ENCODE results near the gene FHOD3. TPM values are rescaled to one million over a fixed set of nuclear protein-coding genes. Genes with fewer than 3 reads are reported as not detected.
"Not testable (repeated sequence)": the region's sequence is repeated elsewhere in the genome, so short reads cannot be mapped to it uniquely, and the experiment has no call there.

FHOD3 gene
- total RNA-seq, 1 donor from 2014 or later, result not detected

DNA sequence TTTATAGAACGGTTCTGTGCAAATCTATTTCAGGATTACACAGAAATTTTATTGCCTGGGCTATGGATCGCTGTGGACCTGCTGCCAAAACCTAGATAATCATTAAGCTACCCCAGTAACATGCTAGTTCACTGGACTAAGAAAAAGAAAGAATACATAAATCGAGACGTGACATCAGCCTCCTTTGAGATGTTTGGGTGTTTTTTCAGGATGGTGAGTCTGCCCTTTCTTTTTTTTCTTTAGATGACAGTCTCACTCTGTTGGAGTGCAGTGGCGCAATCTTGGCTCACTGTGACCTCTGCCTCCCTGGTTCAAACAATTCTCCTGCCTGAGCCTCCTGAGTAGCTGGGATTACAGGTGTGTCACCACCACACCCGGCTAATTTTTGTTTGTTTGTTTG, 52.0 kb downstream of the FHOD3 start:
- no peaks in the 10 kb centered on the region for H3K36me3 Mint-ChIP-seq (ENCODE audit: low read depth)
- no peaks in the 10 kb centered on the region for H3K9me3 Mint-ChIP-seq
- H3K27me3 Mint-ChIP-seq (ENCODE audit: low read depth), result peaks cover 4% of the 10 kb centered on the region
- no peak overlapping the region for H3K27ac Mint-ChIP-seq
- no peak for DNase-seq (ENCODE audit: low spot score)
- intact Hi-C loops (cut with micrococcal nuclease), result no loop called here
- H3K4me1 Mint-ChIP-seq (ENCODE audit: low read depth), result no peaks in the 10 kb centered on the region
- no peak overlapping the region for H3K4me3 Mint-ChIP-seq (ENCODE audit: low read depth)

DNA sequence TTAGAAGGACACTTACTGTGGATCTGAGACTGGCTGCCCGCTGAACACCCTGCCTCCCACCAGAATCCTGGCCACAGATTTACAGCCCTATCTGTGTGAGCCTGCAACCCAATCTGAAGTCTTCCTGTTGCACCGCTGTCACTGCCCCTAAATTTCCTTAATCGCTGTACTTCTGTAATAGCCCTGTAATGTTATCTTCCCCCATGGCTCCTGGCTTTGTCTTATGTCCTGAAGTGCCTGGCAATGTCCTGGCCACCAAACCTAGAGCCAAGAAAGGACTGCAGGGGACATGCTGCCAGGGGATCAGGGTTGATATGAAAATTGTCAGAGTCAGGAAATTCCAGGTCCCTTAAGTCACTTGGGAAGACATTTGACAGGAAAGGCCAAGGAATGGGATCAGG, 52.7 kb downstream of the FHOD3 start:
- no peaks in the 10 kb centered on the region for H3K9me3 Mint-ChIP-seq
- no peak overlapping the region for H3K4me3 Mint-ChIP-seq (ENCODE audit: low read depth)
- H3K27me3 Mint-ChIP-seq (ENCODE audit: low read depth), result peaks cover 4% of the 10 kb centered on the region
- DNase-seq (ENCODE audit: low spot score), result no peak
- intact Hi-C loops (cut with micrococcal nuclease), result no loop called here
- H3K36me3 Mint-ChIP-seq (ENCODE audit: low read depth), result no peaks in the 10 kb centered on the region
- no peak overlapping the region for H3K27ac Mint-ChIP-seq
- no peaks in the 10 kb centered on the region for H3K4me1 Mint-ChIP-seq (ENCODE audit: low read depth)

DNA sequence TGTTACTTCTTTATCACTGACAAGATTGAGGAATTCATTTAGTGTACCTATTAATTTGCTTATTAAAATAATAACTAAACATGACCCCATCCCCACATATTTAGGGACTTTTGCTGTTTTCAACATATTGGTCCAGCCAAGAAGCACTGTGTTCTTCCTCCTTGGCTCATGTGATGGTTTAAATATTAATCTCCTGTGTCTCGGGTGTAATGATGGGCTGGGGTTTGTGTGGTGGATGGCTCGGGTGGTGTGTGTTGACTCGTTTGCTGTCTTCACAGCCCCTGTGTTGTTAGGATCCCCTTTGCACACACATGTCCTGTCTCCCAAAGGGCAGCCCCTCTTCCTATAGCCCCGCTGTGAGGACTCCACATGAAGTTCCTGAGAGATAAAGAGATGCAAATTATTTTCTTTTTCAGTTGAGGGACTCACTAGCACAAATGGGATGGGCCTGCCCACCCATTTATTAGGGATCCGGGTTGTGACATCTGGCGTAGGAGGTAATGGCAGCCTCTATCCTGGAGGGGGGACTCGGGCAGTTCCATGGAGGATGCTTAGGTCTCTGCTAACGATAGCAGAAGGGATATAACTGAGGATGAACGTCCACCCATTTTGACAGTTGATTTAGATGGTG, 53.4 kb downstream of the FHOD3 start:
- Mint-ChIP-seq H3K27ac (no peak overlapping the region), H3K4me1 (ENCODE audit: low read depth) (no peaks in the 10 kb centered on the region), H3K27me3 (ENCODE audit: low read depth) (peaks cover 4% of the 10 kb centered on the region), H3K9me3 (no peaks in the 10 kb centered on the region), H3K4me3 (ENCODE audit: low read depth) (no peak overlapping the region), H3K36me3 (ENCODE audit: low read depth) (no peaks in the 10 kb centered on the region)
- DNase-seq (ENCODE audit: low spot score), result no peak
- intact Hi-C loops (cut with micrococcal nuclease), result no loop called here

DNA sequence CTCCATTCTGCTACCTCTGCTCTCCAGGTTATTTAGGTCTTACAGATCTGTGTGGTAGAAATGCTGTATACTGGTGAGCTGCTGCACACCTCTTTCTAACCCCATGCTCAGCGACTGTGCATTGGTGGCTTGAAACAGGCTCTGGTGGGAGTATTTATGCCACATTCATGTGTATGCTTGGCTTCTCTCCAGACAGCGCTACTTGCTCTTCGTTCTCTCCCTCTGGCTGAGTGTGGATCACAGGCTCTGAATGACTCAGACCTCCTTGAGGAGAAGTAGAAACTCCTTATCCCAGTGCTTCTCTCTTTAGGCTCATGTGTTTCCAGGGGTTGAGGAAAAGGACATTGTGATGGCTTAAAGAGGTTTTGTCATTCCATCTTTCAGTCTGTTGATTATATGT, 54.9 kb downstream of the FHOD3 start:
- intact Hi-C loops (cut with micrococcal nuclease), result no loop called here
- H3K4me3 Mint-ChIP-seq (ENCODE audit: low read depth), result no peak overlapping the region
- H3K36me3 Mint-ChIP-seq (ENCODE audit: low read depth), result no peaks in the 10 kb centered on the region
- no peaks in the 10 kb centered on the region for H3K9me3 Mint-ChIP-seq
- H3K27me3 Mint-ChIP-seq (ENCODE audit: low read depth), result peaks cover 2% of the 10 kb centered on the region
- H3K27ac Mint-ChIP-seq, result no peak overlapping the region
- DNase-seq (ENCODE audit: low spot score), result no peak
- no peaks in the 10 kb centered on the region for H3K4me1 Mint-ChIP-seq (ENCODE audit: low read depth)

DNA sequence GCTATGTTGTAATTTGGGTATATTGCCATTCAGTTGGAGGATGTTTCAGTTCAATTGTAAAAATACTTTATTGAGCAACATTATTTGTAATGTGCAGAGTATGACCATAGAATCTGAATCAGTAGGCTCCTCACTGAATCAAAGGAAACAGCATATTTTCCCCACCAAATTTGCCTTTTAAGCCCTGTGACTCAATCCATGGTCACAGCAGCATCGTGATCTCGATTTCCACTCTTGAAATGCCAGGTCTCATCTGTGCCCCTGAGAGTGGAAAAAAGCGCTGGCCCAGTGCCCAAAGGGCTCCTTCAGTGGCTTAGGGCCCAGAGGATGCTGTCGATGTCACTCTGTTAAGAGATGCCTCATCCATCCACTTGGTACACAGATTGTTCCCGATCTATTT, 57.5 kb downstream of the FHOD3 start:
- no peak for DNase-seq (ENCODE audit: low spot score)
- intact Hi-C loops (cut with micrococcal nuclease), result no loop called here

DNA sequence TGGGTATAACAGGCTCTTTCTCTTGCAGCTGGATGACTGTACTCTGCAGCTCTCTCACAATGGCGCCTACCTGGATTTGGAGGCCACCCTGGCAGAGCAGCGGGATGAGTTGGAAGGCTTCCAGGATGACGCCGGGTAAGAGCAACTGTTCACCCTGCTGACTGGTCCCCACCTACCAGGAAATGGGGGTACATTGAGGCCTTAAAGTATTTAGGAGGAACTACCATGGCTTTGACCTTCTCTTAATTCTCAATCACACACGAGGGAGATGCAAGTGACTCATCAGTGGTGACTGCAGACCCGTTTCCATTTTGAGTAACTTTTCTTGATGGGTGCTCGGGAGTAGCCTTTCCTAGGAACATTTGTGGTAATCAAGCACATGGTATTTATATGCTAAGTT, 58.0 kb downstream of the FHOD3 start:
- DNase-seq (ENCODE audit: low spot score), result no peak
- Mint-ChIP-seq H3K27me3 (ENCODE audit: low read depth) (peaks cover 2% of the 10 kb centered on the region), H3K36me3 (ENCODE audit: low read depth) (no peaks in the 10 kb centered on the region), H3K9me3 (no peaks in the 10 kb centered on the region), H3K4me1 (ENCODE audit: low read depth) (no peaks in the 10 kb centered on the region), H3K27ac (no peak overlapping the region), H3K4me3 (ENCODE audit: low read depth) (no peak overlapping the region)
- intact Hi-C loops (cut with micrococcal nuclease), result no loop called here

More for the DNA sequence above, 57.5 kb downstream of the FHOD3 start:
- no peaks in the 10 kb centered on the region for H3K9me3 Mint-ChIP-seq
- H3K36me3 Mint-ChIP-seq (ENCODE audit: low read depth), result no peaks in the 10 kb centered on the region
- peaks cover 2% of the 10 kb centered on the region for H3K27me3 Mint-ChIP-seq (ENCODE audit: low read depth)
- H3K27ac Mint-ChIP-seq, result no peak overlapping the region
- H3K4me1 Mint-ChIP-seq (ENCODE audit: low read depth), result no peaks in the 10 kb centered on the region
- no peak overlapping the region for H3K4me3 Mint-ChIP-seq (ENCODE audit: low read depth)

DNA sequence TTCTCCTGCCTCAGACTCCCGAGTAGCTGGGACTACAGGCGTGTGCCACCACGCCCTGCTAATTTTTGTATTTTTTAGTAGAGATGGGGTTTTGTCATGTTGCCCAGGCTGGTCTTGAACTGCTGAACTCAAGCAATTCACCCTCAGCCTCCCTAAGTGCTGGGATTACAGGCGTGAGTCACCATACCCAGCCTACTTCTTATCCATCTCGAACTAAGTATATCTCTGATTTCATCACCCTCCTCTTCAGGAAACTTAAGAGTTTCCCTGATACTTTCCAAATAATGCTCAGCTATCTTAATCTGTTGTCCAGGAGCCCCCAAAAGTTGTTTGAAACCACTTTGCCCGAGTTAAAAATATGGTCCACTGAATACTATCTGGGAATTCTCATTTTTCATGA, 59.2 kb downstream of the FHOD3 start:
- H3K4me1 Mint-ChIP-seq (ENCODE audit: low read depth); DNase-seq (ENCODE audit: low spot score); H3K27me3 Mint-ChIP-seq (ENCODE audit: low read depth); H3K4me3 Mint-ChIP-seq (ENCODE audit: low read depth); intact Hi-C loops (cut with micrococcal nuclease); H3K9me3 Mint-ChIP-seq; H3K27ac Mint-ChIP-seq; H3K36me3 Mint-ChIP-seq (ENCODE audit: low read depth): not testable (repeated sequence)

DNA sequence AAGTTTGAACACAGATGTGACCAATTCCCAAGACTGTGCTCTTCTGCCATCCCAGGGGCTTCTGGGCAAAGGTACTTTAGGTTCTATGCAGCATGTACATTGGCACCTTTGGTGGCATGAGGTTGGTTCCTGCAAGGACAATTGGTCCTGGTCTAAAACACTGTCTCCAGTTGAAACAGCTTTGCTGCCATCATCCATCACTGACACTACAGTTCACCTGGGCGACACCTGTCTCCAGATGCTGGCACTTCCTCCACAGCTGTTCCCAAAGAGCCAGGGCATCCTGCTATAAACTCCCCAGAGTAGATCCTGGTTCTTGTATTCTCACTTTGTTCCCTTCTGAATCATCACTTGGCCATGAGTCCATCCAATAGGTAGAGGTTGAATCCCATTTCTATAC, 60.6 kb downstream of the FHOD3 start:
- no peaks in the 10 kb centered on the region for H3K27me3 Mint-ChIP-seq (ENCODE audit: low read depth)
- no peak overlapping the region for H3K27ac Mint-ChIP-seq
- H3K9me3 Mint-ChIP-seq, result no peaks in the 10 kb centered on the region
- intact Hi-C loops (cut with micrococcal nuclease), result no loop called here
- no peak for DNase-seq (ENCODE audit: low spot score)
- H3K4me1 Mint-ChIP-seq (ENCODE audit: low read depth), result no peaks in the 10 kb centered on the region
- H3K36me3 Mint-ChIP-seq (ENCODE audit: low read depth), result no peaks in the 10 kb centered on the region
- H3K4me3 Mint-ChIP-seq (ENCODE audit: low read depth), result no peak overlapping the region

DNA sequence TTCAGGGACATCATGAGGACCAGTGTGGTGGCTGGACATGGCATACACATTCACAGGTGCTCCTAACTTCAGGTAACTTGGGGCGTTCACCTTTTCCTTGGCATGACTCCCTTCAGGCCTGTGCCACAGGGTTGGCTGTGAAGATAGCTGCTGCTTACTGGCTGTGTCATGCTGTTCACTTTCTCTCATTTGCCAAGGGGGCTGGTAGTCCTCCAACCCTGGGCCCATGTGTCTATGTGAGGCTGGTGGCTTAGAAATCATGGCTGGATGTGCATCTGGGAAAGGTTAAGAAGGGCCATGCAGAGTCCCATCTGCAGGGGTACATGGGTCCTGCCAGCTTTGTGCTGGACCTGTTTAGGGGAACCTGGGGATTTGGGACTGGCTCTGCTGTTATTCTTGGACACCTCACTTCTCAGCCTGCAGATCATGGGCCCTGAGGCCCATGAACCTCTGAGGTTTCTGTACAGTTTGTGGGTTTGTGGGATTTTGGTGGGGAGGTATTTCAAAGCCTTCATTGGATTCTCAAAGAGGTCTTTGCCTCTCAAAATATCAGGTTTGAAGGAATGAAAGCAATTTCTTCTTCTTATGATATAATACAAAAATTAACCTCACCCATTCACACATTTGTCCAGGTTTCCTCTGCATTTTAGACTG, 62.9 kb downstream of the FHOD3 start:
- H3K4me1 Mint-ChIP-seq (ENCODE audit: low read depth), result no peaks in the 10 kb centered on the region
- intact Hi-C loops (cut with micrococcal nuclease), result no loop called here
- no peak overlapping the region for H3K27ac Mint-ChIP-seq
- H3K9me3 Mint-ChIP-seq, result no peaks in the 10 kb centered on the region
- H3K4me3 Mint-ChIP-seq (ENCODE audit: low read depth), result no peak overlapping the region
- H3K36me3 Mint-ChIP-seq (ENCODE audit: low read depth), result no peaks in the 10 kb centered on the region
- DNase-seq (ENCODE audit: low spot score), result no peak
- no peaks in the 10 kb centered on the region for H3K27me3 Mint-ChIP-seq (ENCODE audit: low read depth)

DNA sequence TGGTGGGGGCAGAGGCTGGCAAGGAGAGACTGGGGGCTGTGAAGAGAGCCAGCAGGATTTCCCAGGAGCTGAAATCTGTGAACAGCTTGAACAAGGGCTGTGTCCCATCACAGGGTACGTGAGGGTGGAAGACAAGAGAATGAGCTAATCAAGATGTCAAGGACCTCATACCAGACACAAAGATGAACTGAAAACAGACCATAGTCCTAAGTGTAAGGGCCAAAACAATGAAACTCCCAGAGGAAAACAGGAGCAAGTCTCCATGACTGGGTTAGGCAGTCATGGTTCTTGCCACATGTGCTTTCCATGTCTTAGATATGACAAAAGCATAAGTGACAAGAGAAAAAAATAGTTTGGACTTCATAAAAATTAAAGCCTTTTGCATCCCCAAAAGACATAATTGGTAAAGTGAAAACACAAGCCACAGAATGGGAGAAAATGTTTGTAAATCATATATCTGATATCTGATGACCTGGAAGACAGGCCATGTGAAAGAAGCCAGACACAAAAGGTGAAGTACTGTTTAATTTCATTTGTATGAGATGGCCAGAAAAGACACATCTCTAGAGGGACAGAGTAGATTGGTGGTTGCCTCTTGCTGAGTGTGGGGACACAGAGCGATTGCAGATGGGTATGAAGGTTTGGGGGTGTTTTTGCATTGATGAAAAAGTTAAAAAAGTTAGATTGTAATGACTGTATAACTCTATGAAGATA, 67.6 kb downstream of the FHOD3 start:
- Mint-ChIP-seq H3K4me1 (ENCODE audit: low read depth) (no peaks in the 10 kb centered on the region), H3K27me3 (ENCODE audit: low read depth) (no peaks in the 10 kb centered on the region), H3K36me3 (ENCODE audit: low read depth) (no peaks in the 10 kb centered on the region), H3K9me3 (no peaks in the 10 kb centered on the region), H3K27ac (no peak overlapping the region), H3K4me3 (ENCODE audit: low read depth) (no peak overlapping the region)
- intact Hi-C loops (cut with micrococcal nuclease), result no loop called here
- DNase-seq (ENCODE audit: low spot score), result no peak

DNA sequence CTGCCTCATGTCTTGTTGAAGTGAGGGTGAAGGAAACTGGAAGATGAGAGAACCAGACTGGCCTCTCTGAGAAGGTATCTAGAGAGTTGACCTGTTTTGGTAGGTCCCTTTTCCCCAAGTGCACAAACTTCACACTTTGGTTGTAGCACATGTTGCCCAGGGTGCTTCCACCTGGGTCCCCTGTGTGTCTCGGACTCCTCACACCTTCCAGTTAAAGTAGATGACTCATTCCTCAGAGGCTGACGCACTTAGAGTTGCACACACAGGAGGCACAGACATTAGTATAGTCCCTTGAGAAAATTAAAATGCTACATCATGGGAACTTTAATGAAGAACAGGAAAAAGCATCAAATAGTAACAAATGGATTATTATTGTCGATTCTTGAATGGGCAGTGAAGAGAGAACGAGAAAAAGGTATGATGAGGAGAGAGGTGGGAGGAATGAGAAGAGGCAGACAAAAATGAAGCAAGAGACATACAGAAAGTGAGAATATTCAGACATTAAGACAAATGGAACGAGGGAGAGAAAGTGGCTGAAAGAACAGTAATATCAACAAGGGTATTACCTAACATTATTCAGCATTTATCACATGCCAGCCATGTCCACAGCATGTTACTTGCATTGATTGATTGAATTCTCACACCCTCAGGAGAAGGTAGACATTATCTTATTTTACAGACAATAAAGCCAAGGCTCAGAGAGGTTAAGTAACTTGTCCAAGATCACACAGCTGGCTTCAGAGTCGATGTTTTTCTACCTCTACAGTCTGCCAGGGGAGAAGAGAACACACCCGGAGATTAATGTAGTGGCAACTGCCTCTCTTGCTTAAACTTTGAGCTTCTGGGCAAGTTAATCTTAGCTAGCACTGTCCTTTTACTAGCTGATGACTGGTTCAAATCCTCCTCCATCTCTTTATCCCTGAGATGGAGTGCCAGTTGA, 68.6 kb downstream of the FHOD3 start:
- no peak overlapping the region for H3K27ac Mint-ChIP-seq
- DNase-seq (ENCODE audit: low spot score), result no peak
- peaks cover under 1% of the 10 kb centered on the region for H3K27me3 Mint-ChIP-seq (ENCODE audit: low read depth)
- no peaks in the 10 kb centered on the region for H3K36me3 Mint-ChIP-seq (ENCODE audit: low read depth)
- intact Hi-C loops (cut with micrococcal nuclease), result no loop called here
- H3K4me3 Mint-ChIP-seq (ENCODE audit: low read depth), result no peak overlapping the region
- no peaks in the 10 kb centered on the region for H3K9me3 Mint-ChIP-seq
- H3K4me1 Mint-ChIP-seq (ENCODE audit: low read depth), result no peaks in the 10 kb centered on the region

DNA sequence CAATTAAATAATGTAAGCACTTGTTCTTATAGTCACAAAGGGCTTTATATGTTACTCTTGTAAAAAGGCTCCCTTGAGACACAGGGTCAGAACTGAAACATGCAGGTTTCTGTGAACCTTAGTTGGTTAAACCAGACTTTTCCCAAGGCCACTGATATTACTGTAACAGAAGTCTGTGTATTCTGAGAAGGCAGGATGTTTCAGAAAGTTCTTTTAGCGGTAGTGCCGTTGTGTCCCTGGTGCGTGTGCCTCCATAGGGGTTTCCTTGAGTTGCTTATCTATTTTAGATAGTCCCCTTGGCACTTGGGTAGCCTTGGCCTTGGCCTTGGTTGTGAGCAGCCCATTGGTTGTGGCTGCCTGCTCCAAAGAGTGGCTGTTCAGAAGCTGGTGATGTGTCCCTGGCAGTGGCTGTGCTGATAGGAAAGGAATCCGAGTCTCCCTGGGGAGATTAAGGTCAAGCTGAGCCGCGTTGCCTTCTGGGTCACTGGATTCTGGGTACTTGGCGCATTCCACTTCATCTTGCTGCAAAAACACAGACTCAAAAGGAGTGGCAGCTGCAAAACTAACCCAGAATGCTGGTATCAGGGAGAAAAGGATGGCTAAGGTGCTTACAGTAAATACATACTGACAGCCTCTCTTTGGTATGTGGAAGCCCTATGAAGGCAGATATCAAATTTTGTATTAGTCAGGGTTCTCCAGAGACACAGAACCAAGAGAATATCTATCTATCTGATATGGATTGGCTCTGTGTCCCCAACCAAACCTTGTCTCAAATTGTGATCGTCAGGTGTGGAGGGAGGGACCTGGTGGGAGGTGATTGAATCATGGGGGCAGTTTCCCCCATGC, 69.7 kb downstream of the FHOD3 start:
- Mint-ChIP-seq H3K4me1 (ENCODE audit: low read depth) (no peaks in the 10 kb centered on the region), H3K27me3 (ENCODE audit: low read depth) (peaks cover 2% of the 10 kb centered on the region), H3K9me3 (no peaks in the 10 kb centered on the region), H3K36me3 (ENCODE audit: low read depth) (no peaks in the 10 kb centered on the region), H3K27ac (no peak overlapping the region), H3K4me3 (ENCODE audit: low read depth) (no peak overlapping the region)
- intact Hi-C loops (cut with micrococcal nuclease), result no loop called here
- no peak for DNase-seq (ENCODE audit: low spot score)
